CD4-positive, alpha-beta T cell treated with Interleukin-2 at 100 ng/mL for 4 hours (primary cell): ENCODE measurements around the gene FOXO6.

Source experiments
- DNase-seq: peaks from one replicate; pipeline ENCODE4 v3.0.0-alpha.2; 2020; ENCODE audit warnings: low spot score

Gene FOXO6

GRCh38 chr1:41383094-41383852 lies 22.0 kb downstream of the FOXO6 start:
- peak; percentile 47 for DNase-seq

- DNase-seq, result no peak
Observed at GRCh38 chr1:41384579-41384978, 23.3 kb downstream of the FOXO6 start.

GRCh38 chr1:41385398-41386195 lies 24.4 kb downstream of the FOXO6 start:
- no peak for DNase-seq

GRCh38 chr1:41386196-41386663 lies 25.0 kb downstream of the FOXO6 start:
- no peak for DNase-seq

- DNase-seq, result no peak
Observed at GRCh38 chr1:41387667-41388091, 26.4 kb downstream of the FOXO6 start.

GRCh38 chr1:41388510-41388909 lies 27.3 kb downstream of the FOXO6 start:
- no peak for DNase-seq

- DNase-seq, result no peak
Observed at GRCh38 chr1:41389009-41389408, 27.8 kb downstream of the FOXO6 start.

GRCh38 chr1:41390166-41390565 lies 28.9 kb downstream of the FOXO6 start:
- no peak for DNase-seq

DNA sequence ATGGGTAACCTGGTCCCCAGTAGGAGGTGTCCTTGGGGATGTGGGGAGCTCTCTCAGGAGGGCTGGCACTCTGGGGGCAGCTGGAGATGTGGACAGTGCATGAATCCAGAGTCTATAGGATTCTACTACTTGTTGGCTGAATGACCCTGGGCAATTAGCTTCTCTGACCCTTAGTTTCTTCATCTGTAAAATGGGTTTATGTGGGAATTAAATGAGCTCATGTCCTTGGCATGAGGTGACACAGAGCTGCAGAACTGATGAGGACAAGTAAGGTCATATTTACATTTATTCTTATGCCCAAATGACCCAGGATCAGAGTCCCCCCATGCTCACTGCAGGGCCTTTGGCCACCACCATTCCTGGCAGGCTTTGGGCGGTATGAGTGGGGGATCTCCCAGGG lies 29.3 kb downstream of the FOXO6 start:
- DNase-seq, result no peak

DNA sequence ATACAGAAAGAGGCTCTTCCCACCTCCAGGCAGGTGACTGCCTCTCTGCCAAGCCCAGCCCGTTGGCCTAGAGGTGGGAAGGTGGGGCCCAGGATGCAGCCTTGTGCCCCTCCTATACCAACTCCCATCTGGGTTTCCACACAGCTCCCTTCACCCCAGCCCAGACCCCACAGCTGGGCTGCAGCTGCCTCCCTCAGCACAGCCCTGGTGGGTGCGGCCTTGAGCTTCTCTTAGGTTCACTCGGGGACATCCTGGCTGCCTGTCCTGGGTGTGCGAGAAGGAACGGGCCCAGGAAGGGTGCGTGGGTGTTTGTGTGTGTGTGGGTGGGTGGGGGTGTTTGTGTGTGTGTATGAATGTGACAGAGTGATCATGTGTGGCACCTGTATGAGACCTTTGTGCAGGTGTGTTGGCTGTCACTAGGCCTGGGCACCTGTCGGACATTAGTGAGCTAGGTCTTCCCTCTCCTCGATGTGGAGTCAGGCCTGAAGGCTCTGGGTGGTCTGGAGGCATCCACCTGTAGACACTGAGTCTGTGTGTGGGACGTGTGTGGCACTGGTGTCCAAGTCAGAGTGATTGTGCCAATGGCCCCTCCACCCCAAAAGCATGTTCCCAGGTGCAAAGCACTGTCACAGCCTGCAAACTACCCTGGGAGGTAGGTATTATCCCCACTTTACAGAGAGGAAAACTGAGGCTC lies 30.7 kb downstream of the FOXO6 start:
- no peak for DNase-seq

GRCh38 chr1:41392528-41392924 lies 31.3 kb downstream of the FOXO6 start:
- DNase-seq, result no peak

DNA sequence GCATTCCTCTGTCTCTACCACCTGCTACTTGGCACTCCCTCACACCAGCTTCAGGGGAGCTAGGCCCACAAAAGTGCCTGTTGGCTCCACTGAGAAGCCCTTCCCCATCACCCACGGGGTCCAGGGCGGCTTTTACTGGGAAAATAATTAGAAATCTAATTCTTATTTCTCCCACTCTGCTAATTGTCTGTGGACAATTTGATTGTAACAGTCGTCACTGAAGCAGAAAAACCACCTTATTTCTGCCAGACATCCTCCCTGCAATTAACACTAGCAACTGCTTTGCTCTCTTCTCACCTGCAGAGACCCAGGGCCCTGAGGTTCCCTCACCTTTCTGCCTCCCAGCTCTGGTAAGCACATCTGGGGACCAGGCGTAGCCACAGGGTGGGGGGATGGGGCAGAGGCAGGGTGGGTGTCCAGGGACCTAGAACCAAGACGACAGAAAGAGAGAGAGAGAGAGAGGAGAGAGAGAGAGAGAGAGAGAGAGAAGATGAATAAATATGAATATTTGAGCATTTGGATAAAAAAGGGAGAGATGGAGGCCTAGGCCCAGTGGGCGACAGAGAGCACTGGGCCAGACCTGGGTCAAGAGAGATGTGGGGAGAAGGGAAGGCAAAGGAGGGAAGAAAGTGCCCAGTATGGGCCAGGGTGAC lies 32.6 kb downstream of the FOXO6 start:
- DNase-seq, result no peak

DNA sequence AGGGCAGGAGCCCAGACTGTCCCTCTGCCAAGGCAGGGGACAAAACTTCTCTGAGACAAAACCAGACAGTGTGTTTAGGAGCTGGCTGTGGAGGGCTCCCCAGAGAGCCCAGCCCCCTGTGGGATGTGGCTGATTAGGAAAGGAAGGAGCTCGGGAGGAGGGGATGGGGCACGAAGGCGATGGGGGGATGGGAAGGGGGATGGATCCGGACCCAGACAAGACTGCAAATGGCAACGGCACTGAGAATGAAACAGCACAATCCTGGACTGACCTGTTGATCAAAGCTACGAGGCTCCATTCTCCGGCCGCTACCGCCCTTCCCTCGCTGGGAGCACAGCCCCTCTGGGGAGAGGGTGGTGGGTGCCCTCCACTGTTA lies 33.1 kb downstream of the FOXO6 start:
- DNase-seq, result no peak

DNA sequence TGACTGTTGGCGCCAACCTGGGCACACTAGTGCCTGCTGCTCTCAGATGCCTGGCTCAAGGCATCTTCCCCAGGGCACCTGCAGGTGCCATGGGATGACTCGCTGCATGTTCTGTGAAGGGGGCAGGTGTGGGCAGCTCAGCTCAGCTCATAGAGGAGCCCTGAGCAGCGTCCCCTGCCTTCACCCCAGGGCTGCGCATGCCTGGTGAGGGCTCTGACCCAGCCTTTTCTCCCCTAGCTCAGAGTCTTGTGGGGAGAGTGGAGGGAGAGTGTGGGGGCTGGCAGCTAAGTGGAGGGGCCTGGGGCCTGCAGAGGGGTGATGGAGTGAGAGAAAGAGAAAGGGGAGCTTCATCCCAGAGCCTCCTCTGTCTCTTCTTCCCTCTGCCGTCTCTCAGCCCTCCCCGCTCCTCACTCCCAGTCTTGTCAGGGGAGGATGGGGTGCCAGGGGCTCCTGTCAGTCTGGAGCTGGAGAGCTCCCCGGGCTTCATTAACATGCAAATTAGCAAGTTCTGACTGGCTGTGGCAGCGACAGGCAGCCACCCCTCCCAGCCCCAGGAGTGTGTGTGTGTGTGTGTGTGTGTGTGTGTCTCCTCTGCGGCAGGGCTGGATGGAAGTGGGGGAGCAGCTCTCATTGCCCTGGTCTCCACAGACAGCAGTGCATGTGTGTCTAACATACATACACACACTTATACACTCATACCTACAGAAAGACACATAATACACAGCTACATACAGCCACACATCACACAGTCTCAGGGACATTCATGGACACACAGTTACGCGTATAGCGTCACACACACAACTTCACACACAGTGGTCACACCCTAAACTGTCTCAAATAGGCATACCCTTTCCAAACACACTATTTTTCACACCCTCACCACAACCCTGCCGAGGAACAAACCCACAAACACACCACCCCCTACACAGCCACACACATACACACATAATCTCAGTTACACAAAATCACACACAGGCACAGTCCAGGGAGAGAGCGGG lies 34.0 kb downstream of the FOXO6 start:
- DNase-seq, result no peak

DNA sequence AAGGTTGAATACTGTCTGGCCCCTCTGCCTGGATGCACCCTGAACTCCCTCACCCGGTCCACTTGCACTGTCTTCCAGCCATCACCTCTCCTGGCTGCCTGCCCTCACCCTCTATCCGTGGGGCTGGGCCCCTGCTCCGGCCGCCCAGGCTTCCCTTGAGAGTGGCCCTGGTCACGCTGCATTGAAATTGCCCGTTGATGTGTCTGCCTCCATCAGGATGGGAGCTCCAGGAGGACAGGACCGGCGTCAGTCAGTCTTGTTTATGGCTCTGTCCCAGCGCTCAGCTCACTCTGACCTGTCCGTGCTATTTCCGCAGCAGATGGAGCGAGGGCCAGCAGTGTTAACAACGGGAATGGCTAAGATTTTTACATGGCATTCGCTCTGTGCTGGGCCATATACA lies 34.9 kb downstream of the FOXO6 start:
- DNase-seq, result no peak

GRCh38 chr1:41397020-41397419 lies 35.8 kb downstream of the FOXO6 start:
- no peak for DNase-seq

GRCh38 chr1:41397753-41398330 lies 36.6 kb downstream of the FOXO6 start:
- no peak for DNase-seq

DNA sequence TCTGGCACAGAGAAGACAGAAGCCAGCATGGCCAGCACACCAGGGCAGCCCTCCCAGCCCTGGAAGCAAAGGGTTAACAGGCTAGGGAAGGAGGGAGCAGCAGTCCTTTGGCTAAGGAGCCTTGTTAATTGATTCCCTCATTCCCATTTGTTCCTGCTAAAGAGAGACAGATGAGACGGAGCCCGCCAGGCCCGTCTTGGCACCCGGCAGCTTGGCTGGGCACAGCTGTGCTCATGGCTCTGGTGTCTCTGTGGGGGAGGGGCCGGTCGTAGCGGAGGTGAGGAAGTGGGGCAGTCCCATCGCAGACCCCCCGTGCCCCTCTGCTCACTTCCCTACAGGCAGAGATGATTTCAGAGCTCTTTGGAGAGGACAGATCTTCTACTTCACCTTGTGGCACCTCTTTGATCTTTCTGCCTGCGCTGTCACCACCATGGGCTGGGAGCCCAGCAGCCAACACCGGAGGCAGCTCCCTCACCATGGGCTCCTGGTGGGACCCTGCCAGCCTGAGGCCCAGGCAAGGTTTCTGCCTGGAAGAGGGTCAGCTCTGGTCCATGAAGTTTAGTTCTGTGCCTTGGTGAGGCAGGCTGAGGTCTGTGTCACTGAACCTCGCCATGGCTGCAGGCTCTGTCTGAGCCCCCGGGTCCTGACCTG lies 38.0 kb downstream of the FOXO6 start:
- no peak for DNase-seq

- DNase-seq, result no peak
Observed at GRCh38 chr1:41400225-41400624, 39.0 kb downstream of the FOXO6 start.

GRCh38 chr1:41401899-41402298 lies 40.7 kb downstream of the FOXO6 start:
- no peak for DNase-seq
